Hepatocyte (in vitro differentiated cells): ENCODE measurements around the gene EIF6.

ENCODE experiments used
- EZH2 ChIP-seq: fragments of 200-600 bp; sonication (generic); IDR thresholded peaks from 2 replicates; pipeline ENCODE4 v1.6.1; 2016; ENCODE audit warnings: antibody characterized with exemption, mild to moderate bottlenecking, borderline replicate concordance
- TF ChIP-seq, protein P1 (sequence below): fragments of 200-600 bp; sonication (generic); IDR thresholded peaks from 2 replicates; pipeline ENCODE4 v1.5.1; 2016; ENCODE audit warnings: antibody characterized with exemption, mild to moderate bottlenecking; ENCODE audit not compliant: poor library complexity

DNA sequence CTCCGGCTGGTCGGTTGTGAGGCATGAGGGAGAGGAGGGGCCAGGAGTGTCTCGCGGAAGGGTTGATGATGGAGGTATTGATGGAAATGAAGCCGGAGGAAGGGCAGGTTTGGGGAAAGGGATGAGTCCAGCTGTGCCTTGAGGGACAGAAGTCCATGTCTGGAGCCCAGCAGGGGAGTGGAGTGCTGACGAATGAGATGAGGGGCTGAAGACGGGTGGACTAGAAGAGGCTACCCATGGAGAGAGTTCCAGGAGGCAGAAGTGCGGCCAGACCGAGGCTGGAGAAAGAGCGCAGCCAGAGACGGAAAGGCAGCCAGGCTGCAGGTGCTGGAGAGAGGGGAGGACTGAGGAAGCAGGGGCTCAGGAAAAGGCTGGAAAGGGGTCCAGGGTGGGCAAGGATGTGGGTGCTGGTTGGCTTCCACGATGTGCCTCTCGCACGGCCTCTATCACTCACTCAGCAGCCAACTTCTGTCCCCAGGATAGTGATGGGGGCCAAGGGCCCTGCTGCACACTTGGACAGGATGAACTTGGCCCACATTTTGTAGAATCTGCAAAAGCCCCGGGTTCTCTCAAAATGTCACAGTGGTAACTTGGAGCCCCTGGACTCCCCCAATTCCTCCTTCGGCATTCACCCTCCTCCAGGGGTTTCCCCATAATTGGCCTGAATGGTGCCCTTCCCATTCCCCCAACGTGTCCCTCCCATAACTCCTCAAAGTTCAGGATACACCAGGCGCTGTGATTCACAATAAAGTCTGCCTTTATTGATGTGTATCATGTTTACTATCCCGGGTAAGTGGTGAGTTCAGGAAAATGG is 627 bp upstream of the EIF6 start:
- TF ChIP-seq EZH2: no peak
- TF ChIP-seq, protein P1, sequence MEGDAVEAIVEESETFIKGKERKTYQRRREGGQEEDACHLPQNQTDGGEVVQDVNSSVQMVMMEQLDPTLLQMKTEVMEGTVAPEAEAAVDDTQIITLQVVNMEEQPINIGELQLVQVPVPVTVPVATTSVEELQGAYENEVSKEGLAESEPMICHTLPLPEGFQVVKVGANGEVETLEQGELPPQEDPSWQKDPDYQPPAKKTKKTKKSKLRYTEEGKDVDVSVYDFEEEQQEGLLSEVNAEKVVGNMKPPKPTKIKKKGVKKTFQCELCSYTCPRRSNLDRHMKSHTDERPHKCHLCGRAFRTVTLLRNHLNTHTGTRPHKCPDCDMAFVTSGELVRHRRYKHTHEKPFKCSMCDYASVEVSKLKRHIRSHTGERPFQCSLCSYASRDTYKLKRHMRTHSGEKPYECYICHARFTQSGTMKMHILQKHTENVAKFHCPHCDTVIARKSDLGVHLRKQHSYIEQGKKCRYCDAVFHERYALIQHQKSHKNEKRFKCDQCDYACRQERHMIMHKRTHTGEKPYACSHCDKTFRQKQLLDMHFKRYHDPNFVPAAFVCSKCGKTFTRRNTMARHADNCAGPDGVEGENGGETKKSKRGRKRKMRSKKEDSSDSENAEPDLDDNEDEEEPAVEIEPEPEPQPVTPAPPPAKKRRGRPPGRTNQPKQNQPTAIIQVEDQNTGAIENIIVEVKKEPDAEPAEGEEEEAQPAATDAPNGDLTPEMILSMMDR: no peak
